Dendritic cell treated with granulocyte-macrophage colony-stimulating factor and Interleukin-4, amounts not matched to agents 40 ng/mL and 50 ng/mL, for 4 days (primary cell): ENCODE measurements around the gene GPSM1.
"Not testable (repeated sequence)": the region's sequence is repeated elsewhere in the genome, so short reads cannot be mapped to it uniquely, and the experiment has no call there.

Experiments
- H3K27ac Mint-ChIP-seq: one replicate; pipeline ENCODE4 v1.8.0; 2022; ENCODE audit warnings: mild to moderate bottlenecking, mixed read lengths
- H3K27me3 Mint-ChIP-seq: one replicate; pipeline ENCODE4 v1.8.0; 2022; ENCODE audit warnings: mild to moderate bottlenecking, mixed read lengths
- H3K36me3 Mint-ChIP-seq: one replicate; pipeline ENCODE4 v1.8.0; 2022; ENCODE audit warnings: low read depth, mixed read lengths
- H3K4me1 Mint-ChIP-seq: one replicate; pipeline ENCODE4 v1.8.0; 2022; ENCODE audit warnings: low read depth, mixed read lengths
- H3K4me3 Mint-ChIP-seq: one replicate; pipeline ENCODE4 v1.8.0; 2022; ENCODE audit warnings: mild to moderate bottlenecking, moderate library complexity, mixed read lengths
- H3K9me3 Mint-ChIP-seq: one replicate; pipeline ENCODE4 v1.8.0; 2022; ENCODE audit warnings: mixed read lengths
- intact Hi-C: fragments of 100-400 bp; cut with micrococcal nuclease; formaldehyde crosslinking; loops from one replicate; pipeline ENCODE4 v1.15.0; 2022

The GPSM1 gene

GRCh38 chr9:136399176-136400037, 72.1 kb downstream of the GPSM1 start:
- intact Hi-C loops = loop anchor here (2.0 to 10.0 kb wide), 3 partner anchors 35 to 85 kb away; partner anchors contain the start of gene SEC16A
- peaks cover 79% of the 10 kb centered on the region for H3K36me3 Mint-ChIP-seq
- peak overlapping the region; percentile 62 for H3K27ac Mint-ChIP-seq
- H3K27me3 Mint-ChIP-seq = no peaks in the 10 kb centered on the region
- H3K4me1 Mint-ChIP-seq = peaks cover 28% of the 10 kb centered on the region
- H3K4me3 Mint-ChIP-seq = peak overlapping the region; percentile 86
- H3K9me3 Mint-ChIP-seq = no peaks in the 10 kb centered on the region

- H3K9me3 Mint-ChIP-seq = no peaks in the 10 kb centered on the region
- peaks cover 34% of the 10 kb centered on the region for H3K4me1 Mint-ChIP-seq
- H3K27ac Mint-ChIP-seq = peak within 1 kb of the TSS; percentile 62
- intact Hi-C loops = loop anchor here (2.0 to 10.0 kb wide), 3 partner anchors 35 to 85 kb away; partner anchors contain the start of gene SEC16A
- peaks cover 79% of the 10 kb centered on the region for H3K36me3 Mint-ChIP-seq
- H3K4me3 Mint-ChIP-seq = peak within 1 kb of the TSS; percentile 86
- H3K27me3 Mint-ChIP-seq = no peaks in the 10 kb centered on the region
Observed at GRCh38 chr9:136400038-136400834, 72.9 kb downstream of the GPSM1 start, which contains the start of gene SNAPC4. SNAPC4 (minus strand) TSS chr9:136400170; CDS start chr9:136398428, 1,742 bp downstream.

GRCh38 chr9:136401173-136401922, 74.0 kb downstream of the GPSM1 start:
- no peak overlapping the region for H3K4me3 Mint-ChIP-seq
- no peak overlapping the region for H3K27ac Mint-ChIP-seq
- no peaks in the 10 kb centered on the region for H3K9me3 Mint-ChIP-seq
- intact Hi-C loops = loop anchor here (2.0 to 10.0 kb wide), 3 partner anchors 37 to 83 kb away; partner anchors contain the start of gene SEC16A
- H3K4me1 Mint-ChIP-seq = peaks cover 34% of the 10 kb centered on the region
- H3K27me3 Mint-ChIP-seq = no peaks in the 10 kb centered on the region
- peaks cover 79% of the 10 kb centered on the region for H3K36me3 Mint-ChIP-seq

GRCh38 chr9:136402067-136402466, 74.7 kb downstream of the GPSM1 start:
- Mint-ChIP-seq H3K27ac (no peak overlapping the region), H3K9me3 (no peaks in the 10 kb centered on the region), H3K27me3 (no peaks in the 10 kb centered on the region), H3K4me1 (peaks cover 34% of the 10 kb centered on the region), H3K36me3 (peaks cover 79% of the 10 kb centered on the region), H3K4me3 (no peak overlapping the region)
- intact Hi-C loops = loop anchor here (10.0 kb wide), 1 partner anchor 83 kb away; the partner anchor contains the start of gene SEC16A

- Mint-ChIP-seq H3K27me3 (no peaks in the 10 kb centered on the region), H3K36me3 (peaks cover 79% of the 10 kb centered on the region)
- intact Hi-C loops = loop anchor here (10.0 kb wide), 1 partner anchor 81 kb away; the partner anchor contains the start of gene SEC16A
Observed at GRCh38 chr9:136403538-136403914, 76.2 kb downstream of the GPSM1 start.

GRCh38 chr9:136403915-136404800, 76.8 kb downstream of the GPSM1 start:
- Mint-ChIP-seq H3K27me3 (no peaks in the 10 kb centered on the region), H3K4me3 (no peak overlapping the region), H3K36me3 (peaks cover 81% of the 10 kb centered on the region), H3K9me3 (no peaks in the 10 kb centered on the region), H3K4me1 (peaks cover 37% of the 10 kb centered on the region), H3K27ac (no peak overlapping the region)
- intact Hi-C loops = loop anchor here (10.0 kb wide), 1 partner anchor 81 kb away; the partner anchor contains the start of gene SEC16A

More at GRCh38 chr9:136403538-136403914, 76.2 kb downstream of the GPSM1 start:
- Mint-ChIP-seq H3K4me1 (peaks cover 37% of the 10 kb centered on the region), H3K9me3 (no peaks in the 10 kb centered on the region), H3K4me3 (no peak overlapping the region), H3K27ac (no peak overlapping the region)

- H3K4me1 Mint-ChIP-seq = peaks cover 40% of the 10 kb centered on the region
- intact Hi-C loops = loop anchor here (10.0 kb wide), 1 partner anchor 80 kb away; the partner anchor contains the start of gene SEC16A
Observed at GRCh38 chr9:136404801-136405136, 77.4 kb downstream of the GPSM1 start.

GRCh38 chr9:136405481-136405880, 78.1 kb downstream of the GPSM1 start:
- peaks cover 41% of the 10 kb centered on the region for H3K4me1 Mint-ChIP-seq
- H3K27me3 Mint-ChIP-seq = no peaks in the 10 kb centered on the region
- no peak overlapping the region for H3K4me3 Mint-ChIP-seq
- intact Hi-C loops = loop anchor here (10.0 kb wide), 1 partner anchor 79 kb away; the partner anchor contains the start of gene SEC16A
- H3K27ac Mint-ChIP-seq = no peak overlapping the region
- H3K36me3 Mint-ChIP-seq = peaks cover 88% of the 10 kb centered on the region
- no peaks in the 10 kb centered on the region for H3K9me3 Mint-ChIP-seq

More at GRCh38 chr9:136404801-136405136, 77.4 kb downstream of the GPSM1 start:
- Mint-ChIP-seq H3K9me3 (no peaks in the 10 kb centered on the region), H3K27ac (no peak overlapping the region), H3K36me3 (peaks cover 83% of the 10 kb centered on the region), H3K4me3 (no peak overlapping the region), H3K27me3 (no peaks in the 10 kb centered on the region)

- not testable (repeated sequence) for H3K27ac Mint-ChIP-seq, H3K27me3 Mint-ChIP-seq, H3K9me3 Mint-ChIP-seq, H3K4me3 Mint-ChIP-seq
- Mint-ChIP-seq H3K4me1 (peaks cover 39% of the 10 kb centered on the region), H3K36me3 (peaks cover 92% of the 10 kb centered on the region)
- intact Hi-C loops = loop anchor here (10.0 kb wide), 1 partner anchor 79 kb away; the partner anchor contains the start of gene SEC16A
Observed at GRCh38 chr9:136405904-136406303, 78.6 kb downstream of the GPSM1 start.

GRCh38 chr9:136407061-136407460, 79.7 kb downstream of the GPSM1 start:
- Mint-ChIP-seq H3K36me3 (peaks cover 86% of the 10 kb centered on the region), H3K4me1 (peaks cover 51% of the 10 kb centered on the region)
- not testable (repeated sequence) for H3K27ac Mint-ChIP-seq, H3K4me3 Mint-ChIP-seq, H3K9me3 Mint-ChIP-seq, H3K27me3 Mint-ChIP-seq
- intact Hi-C loops = loop anchor here (10.0 kb wide), 1 partner anchor 78 kb away; the partner anchor contains the start of gene SEC16A

- Mint-ChIP-seq H3K27me3 (no peaks in the 10 kb centered on the region), H3K4me3 (no peak overlapping the region), H3K9me3 (no peaks in the 10 kb centered on the region), H3K36me3 (peaks cover 86% of the 10 kb centered on the region), H3K27ac (peak overlapping the region; percentile 89), H3K4me1 (peaks cover 51% of the 10 kb centered on the region)
- intact Hi-C loops = loop anchor here (10.0 kb wide), 1 partner anchor 77 kb away; the partner anchor contains the start of gene SEC16A
Observed at GRCh38 chr9:136407911-136408310, 80.6 kb downstream of the GPSM1 start.
